HG02623 (cell line): ENCODE data around the gene ABCA7.
A peak's percentile ranks its signal among the peaks of the same experiment; 100 is the strongest.
"Not testable (repeated sequence)": the region's sequence is repeated elsewhere in the genome, so short reads cannot be mapped to it uniquely, and the experiment has no call there.

ENCODE experiments used
- ATAC-seq: cut with Tn5 transposase; IDR thresholded peaks from one replicate; pipeline ENCODE4 v1.9.1; 2021; ENCODE audit warnings: moderate library complexity; ENCODE audit not compliant: unreplicated experiment

Gene ABCA7

GRCh38 chr19:1017115-1017905, 22.6 kb upstream of the ABCA7 start:
- ATAC-seq: no peak

- ATAC-seq: no peak
Measured at GRCh38 chr19:1017906-1018305, 22.0 kb upstream of the ABCA7 start.

- ATAC-seq: no peak
Measured at GRCh38 chr19:1018393-1018792, 21.5 kb upstream of the ABCA7 start.

GRCh38 chr19:1018932-1019615, 20.8 kb upstream of the ABCA7 start:
- no peak for ATAC-seq

GRCh38 chr19:1019616-1019961, 20.3 kb upstream of the ABCA7 start:
- ATAC-seq: no peak

GRCh38 chr19:1019980-1020867, 19.7 kb upstream of the ABCA7 start:
- ATAC-seq: no peak

- ATAC-seq: peak; percentile 71
Measured at GRCh38 chr19:1020868-1021425, 19.0 kb upstream of the ABCA7 start, which contains the start of gene TMEM259. Gene TMEM259 (minus strand): TSS chr19:1021123. CDS start chr19:1020996, 127 bp downstream.

GRCh38 chr19:1023883-1024188, 16.1 kb upstream of the ABCA7 start:
- not testable (repeated sequence) for ATAC-seq

GRCh38 chr19:1025080-1025479, 14.8 kb upstream of the ABCA7 start:
- not testable (repeated sequence) for ATAC-seq

- ATAC-seq: peak; percentile 51
Measured at GRCh38 chr19:1025960-1026782, 13.7 kb upstream of the ABCA7 start, which contains the start of gene CNN2. Gene CNN2 (plus strand): TSS chr19:1026608. CDS start chr19:1026662, 54 bp downstream.

GRCh38 chr19:1026783-1027649, 12.9 kb upstream of the ABCA7 start:
- no peak for ATAC-seq

- ATAC-seq: no peak
Measured at GRCh38 chr19:1027650-1028061, 12.3 kb upstream of the ABCA7 start.

- no peak for ATAC-seq
Measured at GRCh38 chr19:1028062-1028926, 11.6 kb upstream of the ABCA7 start.

GRCh38 chr19:1032264-1032867, 7.5 kb upstream of the ABCA7 start:
- ATAC-seq: no peak

- no peak for ATAC-seq
Measured at GRCh38 chr19:1035998-1036621, 3.8 kb upstream of the ABCA7 start.

- ATAC-seq: no peak
Measured at GRCh38 chr19:1037621-1038064, 2.3 kb upstream of the ABCA7 start.

GRCh38 chr19:1038978-1039645, 795 bp upstream of the ABCA7 start:
- ATAC-seq: no peak
